Parathyroid adenoma (tissue), 2 donors: ENCODE data around the gene KLHL26.
A peak's percentile ranks its signal among the peaks of the same experiment; 100 is the strongest.

Source experiments
- H2AFZ ChIP-seq: fragments of 300-600 bp; sonication (generic); one replicate; pipeline ENCODE4 v1.7.0; 2017; ENCODE audit warnings: antibody characterized with exemption, mild to moderate bottlenecking
- H3K27ac ChIP-seq: fragments of 300-600 bp; sonication (generic); one replicate; pipeline ENCODE4 v1.7.0; 2017
- H3K27me3 ChIP-seq: fragments of 300-600 bp; sonication (generic); one replicate; pipeline ENCODE4 v1.7.0; 2017; ENCODE audit warnings: low read length; ENCODE audit not compliant: control insufficient read depth, insufficient read depth
- H3K36me3 ChIP-seq: fragments of 300-600 bp; sonication (generic); one replicate; pipeline ENCODE4 v1.7.0; 2017; ENCODE audit warnings: low read length; ENCODE audit not compliant: control insufficient read depth, insufficient read depth
- H3K4me1 ChIP-seq: fragments of 300-600 bp; sonication (generic); one replicate; pipeline ENCODE4 v1.7.0; 2017; ENCODE audit warnings: control low read depth
- H3K4me2 ChIP-seq: fragments of 300-600 bp; sonication (generic); one replicate; pipeline ENCODE4 v1.7.0; 2017; ENCODE audit warnings: low read length
- H3K4me3 ChIP-seq: fragments of 300-600 bp; sonication (generic); one replicate; pipeline ENCODE4 v1.7.0; 2017; ENCODE audit warnings: low read depth, low read length
- H3K79me2 ChIP-seq: fragments of 300-600 bp; sonication (generic); one replicate; pipeline ENCODE4 v1.7.0; 2017; ENCODE audit warnings: control low read depth
- H3K9ac ChIP-seq: fragments of 300-600 bp; sonication (generic); one replicate; pipeline ENCODE4 v1.7.0; 2017; ENCODE audit warnings: mild to moderate bottlenecking
- H3K9me3 ChIP-seq: fragments of 300-600 bp; sonication (generic); one replicate; pipeline ENCODE4 v1.7.0; 2017; ENCODE audit warnings: low read length; ENCODE audit not compliant: control insufficient read depth
- CTCF ChIP-seq: fragments of 300-600 bp; sonication (generic); IDR thresholded peaks from one replicate; pipeline ENCODE4 v1.7.0; 2017; ENCODE audit warnings: antibody characterized with exemption, mild to moderate bottlenecking
- donor health status: primary hyperparathyroidism.

The KLHL26 gene

GRCh38 chr19:18603255-18603957 is 33.4 kb upstream of the KLHL26 start:
- no peaks in the 10 kb centered on the region for H3K79me2 ChIP-seq
- TF ChIP-seq CTCF = no peak
- H3K27ac ChIP-seq = no peak overlapping the region
- peaks cover 7% of the 10 kb centered on the region for H3K4me1 ChIP-seq
- no peak overlapping the region for H3K4me2 ChIP-seq
- H3K4me3 ChIP-seq = no peak overlapping the region
- peak overlapping the region; percentile 14 for H2AFZ ChIP-seq
- H3K36me3 ChIP-seq = no peaks in the 10 kb centered on the region
- H3K9ac ChIP-seq = no peak overlapping the region
- no peaks in the 10 kb centered on the region for H3K9me3 ChIP-seq
- H3K27me3 ChIP-seq = peaks cover 9% of the 10 kb centered on the region

DNA sequence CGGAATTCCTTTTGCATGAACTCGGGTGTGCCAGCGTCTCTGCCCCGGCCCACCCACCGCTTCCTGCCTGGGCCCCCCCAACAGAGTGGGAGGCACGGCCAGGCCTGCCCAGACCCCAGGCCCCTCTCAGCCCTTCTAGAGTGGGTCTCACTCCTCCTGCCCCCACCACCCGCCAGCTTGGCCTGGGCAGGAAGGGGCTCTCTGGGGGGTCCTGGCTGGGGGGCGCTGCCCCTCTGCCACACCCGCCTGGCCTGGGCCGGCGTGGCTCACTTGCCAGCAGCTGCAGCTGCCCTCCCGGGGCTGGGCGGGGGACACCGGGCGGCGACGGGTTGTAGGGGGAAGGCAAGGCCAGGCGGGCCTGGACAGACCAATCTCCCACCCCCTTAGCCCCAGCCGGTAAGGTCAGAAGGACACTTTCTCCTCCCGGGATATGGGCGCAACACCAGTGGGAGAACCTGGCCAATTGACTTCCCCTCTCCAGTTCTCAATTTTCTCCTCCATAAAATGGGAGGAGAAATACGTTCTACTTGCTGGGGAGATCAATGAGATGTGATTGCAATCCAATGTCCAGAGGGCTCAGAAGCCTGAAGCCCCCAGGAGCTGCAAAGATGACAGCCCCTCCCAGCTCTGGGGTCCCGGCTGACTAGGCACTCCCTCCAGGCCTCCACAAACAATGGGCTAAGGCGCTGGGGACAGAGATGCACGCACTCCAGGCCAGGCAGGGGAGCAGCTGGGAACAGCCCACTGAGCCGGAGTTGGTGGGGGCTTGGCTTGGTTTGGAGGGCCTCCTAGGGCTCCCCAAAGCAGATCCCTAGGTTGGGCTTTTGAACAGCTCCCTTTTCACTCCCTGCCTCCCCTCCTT is 32.6 kb upstream of the KLHL26 start:
- H3K27me3 ChIP-seq = peaks cover 9% of the 10 kb centered on the region

GRCh38 chr19:18604820-18605159 is 32.0 kb upstream of the KLHL26 start:
- Histone ChIP-seq H3K36me3 (no peaks in the 10 kb centered on the region), H3K9ac (no peak overlapping the region), H3K4me3 (no peak overlapping the region), H3K4me1 (peaks cover 7% of the 10 kb centered on the region), H3K4me2 (no peak overlapping the region), H3K27ac (no peak overlapping the region), H3K79me2 (no peaks in the 10 kb centered on the region), H2AFZ (no peak overlapping the region), H3K9me3 (no peaks in the 10 kb centered on the region), H3K27me3 (peaks cover 9% of the 10 kb centered on the region)
- TF ChIP-seq CTCF = no peak

More for the DNA sequence above, 32.6 kb upstream of the KLHL26 start:
- Histone ChIP-seq H3K27ac (no peak overlapping the region), H3K4me2 (no peak overlapping the region), H3K9ac (no peak overlapping the region), H3K36me3 (no peaks in the 10 kb centered on the region), H3K4me1 (peaks cover 7% of the 10 kb centered on the region), H2AFZ (no peak overlapping the region), H3K4me3 (no peak overlapping the region), H3K79me2 (no peaks in the 10 kb centered on the region), H3K9me3 (no peaks in the 10 kb centered on the region)
- no peak for TF ChIP-seq CTCF

DNA sequence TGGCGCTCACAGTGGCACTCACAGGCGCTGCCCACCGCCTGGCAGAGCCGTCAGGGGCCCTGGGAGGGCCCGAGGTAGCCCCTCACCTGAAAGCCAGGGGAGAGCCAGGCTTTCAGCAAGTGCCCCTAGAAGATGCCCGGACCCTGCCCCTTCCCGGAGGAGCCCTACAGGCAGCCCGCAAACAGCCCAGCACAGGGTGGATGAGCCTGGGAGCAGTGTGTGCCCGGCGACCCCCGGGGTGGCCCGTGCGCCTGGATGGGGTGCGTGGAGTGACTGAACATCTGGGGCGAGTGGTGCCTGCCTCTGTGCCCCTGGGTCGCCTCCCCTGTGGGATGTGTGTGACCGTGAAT is 31.7 kb upstream of the KLHL26 start:
- Histone ChIP-seq H3K4me1 (peaks cover 7% of the 10 kb centered on the region), H3K27me3 (peaks cover 9% of the 10 kb centered on the region), H3K27ac (no peak overlapping the region), H3K36me3 (no peaks in the 10 kb centered on the region), H3K4me2 (no peak overlapping the region), H3K79me2 (no peaks in the 10 kb centered on the region), H3K9me3 (no peaks in the 10 kb centered on the region), H3K4me3 (no peak overlapping the region), H2AFZ (no peak overlapping the region), H3K9ac (no peak overlapping the region)
- TF ChIP-seq CTCF = no peak
